GM13977 (cell line): Measurements from ENCODE around the gene ANO2.

Experiments
- DNase-seq: peaks from one replicate; pipeline ENCODE4 v3.0.0; 2012; ENCODE audit warnings: low spot score
- CTCF ChIP-seq: IDR thresholded peaks from 2 replicates; pipeline ENCODE4 v1.5.1; 2012; ENCODE audit warnings: mild to moderate bottlenecking, control low read depth; ENCODE audit not compliant: insufficient read depth; ENCODE audit errors: extremely low read depth, missing control alignments
- in situ Hi-C: fragments of 300-500 bp; cut with MboI; formaldehyde crosslinking; loops from one replicate; pipeline ENCODE4 v1.12.0; 2022; ENCODE audit warnings: low sequenced_read_pairs, low pct_unique_long_range_greater_than_20kb, mixed read lengths, inconsistent platforms; ENCODE audit not compliant: unreplicated experiment

The ANO2 gene

GRCh38 chr12:5586201-5586600, 358.9 kb downstream of the ANO2 start:
- in situ Hi-C loops = no loop called here
- DNase-seq = no peak
- no peak for TF ChIP-seq CTCF

- no peak for TF ChIP-seq CTCF
- DNase-seq = no peak
- in situ Hi-C loops = no loop called here
Observed at GRCh38 chr12:5585178-5585577, 359.9 kb downstream of the ANO2 start.

- no peak for TF ChIP-seq CTCF
- DNase-seq = no peak
- in situ Hi-C loops = no loop called here
Observed at GRCh38 chr12:5584412-5585175, 360.5 kb downstream of the ANO2 start.

- no peak for DNase-seq
- in situ Hi-C loops = no loop called here
- no peak for TF ChIP-seq CTCF
Observed at GRCh38 chr12:5582541-5582940, 362.5 kb downstream of the ANO2 start.

GRCh38 chr12:5582018-5582417, 363.0 kb downstream of the ANO2 start:
- in situ Hi-C loops = no loop called here
- no peak for TF ChIP-seq CTCF
- no peak for DNase-seq

- TF ChIP-seq CTCF = no peak
- in situ Hi-C loops = no loop called here
- DNase-seq = no peak
Observed at GRCh38 chr12:5581616-5582015, 363.4 kb downstream of the ANO2 start.
